B cell (primary cell): Measurements from ENCODE around the gene CPNE5. TPM values are rescaled to one million over a fixed set of nuclear protein-coding genes. Genes with fewer than 3 reads are reported as not detected.

ENCODE experiments used
- ATAC-seq: fragments of 200-7000 bp; cut with Tn5 transposase; one replicate; pipeline ENCODE4 v1.10.0; 2021; ENCODE audit warnings: low read depth, mild to moderate bottlenecking, moderate number of reproducible peaks, moderate library complexity
- CTCF ChIA-PET: fragments of 350-600 bp; sonication (Branson Sonifier 250); formaldehyde crosslinking; loops from one replicate; lab custom pipeline; 2021; ENCODE audit warnings: antibody characterized with exemption, inconsistent platforms; lab: Charles Lee
- POLR2A ChIA-PET: fragments of 350-600 bp; sonication (Branson Sonifier 250); formaldehyde crosslinking; loops from one replicate; lab custom pipeline; 2021; ENCODE audit warnings: antibody characterized with exemption; lab: Charles Lee
- DNase-seq: peaks from one replicate; pipeline ENCODE4 v3.0.0; 2013
- H2AFZ ChIP-seq: 2 replicates; pipeline ENCODE4 v1.6.1; 2012; ENCODE audit warnings: mild to moderate bottlenecking, low read depth, low read length; ENCODE audit not compliant: insufficient read depth, poor library complexity, severe bottlenecking
- H3K27ac ChIP-seq, 2 donors: 1 replicate in 1 of 2; 2 replicates in 1 of 2; pipeline ENCODE4 v1.5.1; 2012 to 2013; ENCODE audit warnings: low read length in 2 of 2, mild to moderate bottlenecking in 2 of 2, moderate library complexity in 1 of 2
- H3K27me3 ChIP-seq, 4 experiments: fragments of 200-600 bp in 1 of 4; sonication (generic) in 1 of 4; replicated peaks in 1 of 4; 1 replicate in 2 of 4; 2 replicates in 2 of 4; pipeline versions ENCODE4 v1.6.1 to v1.7.0; 2013 to 2016; ENCODE audit warnings: low read length in 3 of 4, mild to moderate bottlenecking in 2 of 4, mixed read lengths in 1 of 4, moderate library complexity in 1 of 4; ENCODE audit not compliant: insufficient read depth in 4 of 4, control insufficient read depth in 3 of 4; ENCODE audit errors: control extremely low read depth in 1 of 4
- H3K36me3 ChIP-seq, 2 experiments: replicated peaks in 1 of 2; 1 replicate in 1 of 2; 2 replicates in 1 of 2; pipeline versions ENCODE4 v1.6.1 to v1.7.1; 2013; ENCODE audit warnings: low read length in 1 of 2; ENCODE audit not compliant: insufficient read depth in 2 of 2, control insufficient read depth in 1 of 2; ENCODE audit errors: control extremely low read depth in 1 of 2, extremely low read depth in 1 of 2
- H3K4me1 ChIP-seq, 2 donors: fragments of 200-600 bp in 1 of 2; sonication (generic) in 1 of 2; 1 replicate in 1 of 2; 2 replicates in 1 of 2; pipeline versions ENCODE4 v1.5.1 to v1.6.1; 2013 to 2017; ENCODE audit warnings: low read length in 2 of 2; ENCODE audit not compliant: control insufficient read depth in 2 of 2, insufficient read depth in 2 of 2
- H3K4me2 ChIP-seq: replicated peaks from 2 replicates; pipeline ENCODE3; 2012; ENCODE audit warnings: mild to moderate bottlenecking, low read depth, low read length; ENCODE audit not compliant: poor library complexity, severe bottlenecking
- H3K4me3 ChIP-seq, 5 experiments: fragments of 200-600 bp in 1 of 5; sonication (generic) in 1 of 5; 1 replicate in 3 of 5; 2 replicates in 2 of 5; pipeline versions ENCODE4 v1.5.1 to v1.7.0; 2011 to 2016; ENCODE audit warnings: low read length in 4 of 5, mild to moderate bottlenecking in 4 of 5, low read depth in 2 of 5, control low read depth in 1 of 5, moderate library complexity in 1 of 5; ENCODE audit not compliant: insufficient read depth in 1 of 5; ENCODE audit errors: control extremely low read depth in 1 of 5, extremely low read depth in 1 of 5
- H3K79me2 ChIP-seq: fragments of 200-600 bp; sonication (generic); one replicate; pipeline ENCODE4 v1.6.0; 2016; ENCODE audit warnings: low read length; ENCODE audit not compliant: control insufficient read depth, insufficient read depth
- H3K9ac ChIP-seq: fragments of 200-600 bp; sonication (generic); 2 replicates; pipeline ENCODE4 v1.6.1; 2017; ENCODE audit warnings: mild to moderate bottlenecking, low read length, moderate library complexity
- H3K9me3 ChIP-seq, 3 donors: one replicate each; pipeline versions ENCODE4 v1.6.1 to v1.7.1; 2013; ENCODE audit warnings: low read length in 2 of 3; ENCODE audit not compliant: control insufficient read depth in 2 of 3, insufficient read depth in 1 of 3; ENCODE audit errors: control extremely low read depth in 1 of 3
- H4K20me1 ChIP-seq: 2 replicates; pipeline ENCODE4 v1.6.0; 2012; ENCODE audit warnings: mild to moderate bottlenecking, low read length; ENCODE audit not compliant: insufficient read depth, control insufficient read depth, poor library complexity, severe bottlenecking
- H3K27ac Mint-ChIP-seq: one replicate; pipeline ENCODE4 v1.8.0; 2021; ENCODE audit warnings: mixed read lengths
- H3K27me3 Mint-ChIP-seq: one replicate; pipeline ENCODE4 v1.8.0; 2021; ENCODE audit warnings: mixed read lengths
- H3K4me1 Mint-ChIP-seq: one replicate; pipeline ENCODE4 v1.8.0; 2021; ENCODE audit warnings: mixed read lengths
- H3K4me3 Mint-ChIP-seq: one replicate; pipeline ENCODE4 v1.8.0; 2021; ENCODE audit warnings: mixed read lengths
- H3K9me3 Mint-ChIP-seq: one replicate; pipeline ENCODE4 v1.8.0; 2022; ENCODE audit warnings: mixed read lengths; ENCODE audit not compliant: insufficient read depth
- EZH2 ChIP-seq: IDR thresholded peaks from 2 replicates; pipeline ENCODE4 v1.6.1; 2012; ENCODE audit warnings: borderline replicate concordance, low read depth, mild to moderate bottlenecking, moderate library complexity, low read length; ENCODE audit not compliant: insufficient read depth, poor library complexity, severe bottlenecking
- WGBS: methylation state at CpG from one replicate; pipeline ENCODE4 v1.1.5; 2013; ENCODE audit warnings: missing lambda C conversion rate; ENCODE audit not compliant: insufficient coverage; 5-methylcytosine and 5-hydroxymethylcytosine counted together
- intact Hi-C: fragments of 100-400 bp; cut with micrococcal nuclease; formaldehyde crosslinking; loops from one replicate; pipeline ENCODE4 v1.10.0; 2022
- polyA plus RNA-seq: library from polyadenylated mRNA; depleted of rRNA; stranded (reverse); fragments of >200 nt; gene quantifications from 2 replicates; pipeline ENCODE4 v1.2.3, GENCODE V29; 2012
- total RNA-seq, 2 donors: library from RNA; stranded (reverse); fragments of 120-200 nt in 1 of 2; gene quantifications; 1 replicate in 1 of 2; 2 replicates in 1 of 2; pipeline versions ENCODE4 v1.2.3 to v1.2.4, GENCODE V29; 2013 to 2022
- TF ChIP-seq, protein P1 (sequence below): fragments of 200-600 bp; IDR thresholded peaks from one replicate; pipeline ENCODE4 v1.8.0; 2022; ENCODE audit warnings: antibody characterized with exemption, mild to moderate bottlenecking

CPNE5 gene
- total and polyA plus RNA-seq, 2 donors (not counting 1 experiment from before 2014, with no cell fraction given) = 49.8 to 357 TPM

DNA sequence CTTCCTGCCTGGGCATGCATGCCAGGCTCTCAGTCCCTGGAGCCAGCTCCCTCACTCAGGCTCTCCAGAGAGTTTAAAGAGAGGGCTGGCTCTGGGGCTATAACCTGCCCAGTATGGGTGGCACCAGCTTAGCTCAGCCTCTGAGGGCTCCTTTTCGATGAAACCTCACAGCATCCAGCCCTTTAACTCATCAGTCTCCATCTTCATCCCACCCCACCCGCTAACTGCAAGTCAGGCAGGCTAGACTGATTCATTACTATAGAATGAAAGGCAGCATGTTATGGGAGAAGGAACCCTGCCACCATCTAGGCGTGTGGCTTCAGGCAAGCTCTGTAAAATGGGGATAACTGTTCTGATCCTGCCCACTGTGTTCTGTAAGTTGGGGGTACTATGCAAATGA, 88.2 kb downstream of the CPNE5 start:
- 100% methylated on average over 1 of the region's 3 CpGs for WGBS
- H4K20me1 ChIP-seq = no peaks in the 10 kb centered on the region
- no peaks in the 10 kb centered on the region for H3K27me3 Mint-ChIP-seq
- peak overlapping the region; percentile 68 for H3K27ac Mint-ChIP-seq
- ATAC-seq = no peak
- H3K4me3 ChIP-seq = no peak overlapping the region
- no peak overlapping the region for H3K9ac ChIP-seq
- H3K9me3 ChIP-seq = peaks cover 0 to 24% (median 0%) of the 10 kb centered on the region in 3 donors
- ChIA-PET CTCF (interaction anchor here (1.0 to 2.1 kb wide), 4 partner anchors 9 to 127 kb away, joined by 3 to 6 read pairs (median 4); no protein-coding TSS in a partner anchor), POLR2A (no interaction called here)
- H3K9me3 Mint-ChIP-seq = no peaks in the 10 kb centered on the region
- H3K36me3 ChIP-seq = peaks cover 0 to 90% of the 10 kb centered on the region in 2 experiments
- H2AFZ ChIP-seq = no peak overlapping the region
- peaks cover 80% of the 10 kb centered on the region for H3K4me1 Mint-ChIP-seq
- TF ChIP-seq EZH2 = no peak
- TF ChIP-seq, protein P1, sequence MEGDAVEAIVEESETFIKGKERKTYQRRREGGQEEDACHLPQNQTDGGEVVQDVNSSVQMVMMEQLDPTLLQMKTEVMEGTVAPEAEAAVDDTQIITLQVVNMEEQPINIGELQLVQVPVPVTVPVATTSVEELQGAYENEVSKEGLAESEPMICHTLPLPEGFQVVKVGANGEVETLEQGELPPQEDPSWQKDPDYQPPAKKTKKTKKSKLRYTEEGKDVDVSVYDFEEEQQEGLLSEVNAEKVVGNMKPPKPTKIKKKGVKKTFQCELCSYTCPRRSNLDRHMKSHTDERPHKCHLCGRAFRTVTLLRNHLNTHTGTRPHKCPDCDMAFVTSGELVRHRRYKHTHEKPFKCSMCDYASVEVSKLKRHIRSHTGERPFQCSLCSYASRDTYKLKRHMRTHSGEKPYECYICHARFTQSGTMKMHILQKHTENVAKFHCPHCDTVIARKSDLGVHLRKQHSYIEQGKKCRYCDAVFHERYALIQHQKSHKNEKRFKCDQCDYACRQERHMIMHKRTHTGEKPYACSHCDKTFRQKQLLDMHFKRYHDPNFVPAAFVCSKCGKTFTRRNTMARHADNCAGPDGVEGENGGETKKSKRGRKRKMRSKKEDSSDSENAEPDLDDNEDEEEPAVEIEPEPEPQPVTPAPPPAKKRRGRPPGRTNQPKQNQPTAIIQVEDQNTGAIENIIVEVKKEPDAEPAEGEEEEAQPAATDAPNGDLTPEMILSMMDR = no peak
- intact Hi-C loops = no loop called here
- H3K79me2 ChIP-seq = peaks cover 62% of the 10 kb centered on the region
- DNase-seq = no peak
- no peaks in the 10 kb centered on the region for H3K27me3 ChIP-seq
- H3K4me3 Mint-ChIP-seq = peak overlapping the region; percentile 47
- H3K27ac ChIP-seq = no peak overlapping the region
- peaks cover 58 to 82% of the 10 kb centered on the region in 2 donors for H3K4me1 ChIP-seq
- peak overlapping the region; percentile 23 for H3K4me2 ChIP-seq

DNA sequence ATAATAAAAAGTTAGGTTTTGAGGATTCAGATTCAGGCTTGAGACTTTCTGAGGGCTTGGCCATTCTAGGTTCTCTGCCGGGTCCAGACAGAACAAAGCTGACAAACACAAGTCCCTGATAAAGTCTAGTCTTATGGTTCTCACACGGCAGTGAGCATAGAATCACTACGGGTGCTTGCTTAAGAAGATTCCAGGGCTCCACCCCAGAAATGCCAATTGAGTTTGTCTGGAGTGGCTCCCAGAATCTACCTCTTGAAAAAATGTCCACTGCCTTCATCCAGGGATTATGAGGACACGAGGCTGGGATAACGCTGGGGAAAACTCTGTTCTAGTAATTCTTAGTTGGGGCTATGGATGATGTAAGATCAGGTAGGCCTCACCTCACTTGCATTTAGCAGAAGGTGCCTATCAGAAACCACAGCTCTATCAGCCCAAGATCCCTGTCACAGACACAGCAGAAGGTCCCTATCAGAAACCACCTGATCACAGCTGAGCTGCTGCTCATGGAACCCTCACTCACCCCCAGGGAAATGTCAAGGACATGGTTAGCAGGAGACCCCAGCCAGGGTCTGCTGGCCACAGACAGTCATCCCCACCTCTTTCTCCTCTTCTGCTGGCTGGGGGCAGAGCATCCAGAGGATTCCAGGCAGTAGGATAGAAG, 89.3 kb downstream of the CPNE5 start:
- TF ChIP-seq EZH2 = no peak
- TF ChIP-seq, protein P1 = no peak
- H3K4me1 Mint-ChIP-seq = peaks cover 74% of the 10 kb centered on the region
- ChIA-PET POLR2A (no interaction called here), CTCF (interaction anchor here (1.2 to 2.1 kb wide), 3 partner anchors 10 to 135 kb away, joined by 3 to 6 read pairs (median 4); no protein-coding TSS in a partner anchor)
- Histone ChIP-seq H3K9me3 (peaks cover 0 to 21% (median 0%) of the 10 kb centered on the region in 3 donors), H3K36me3 (peaks cover 0 to 93% of the 10 kb centered on the region in 2 experiments), H3K4me3 (no peak overlapping the region), H2AFZ (no peak overlapping the region), H3K27ac (no peak overlapping the region), H3K4me2 (no peak overlapping the region), H3K27me3 (no peaks in the 10 kb centered on the region), H3K79me2 (peaks cover 62% of the 10 kb centered on the region), H3K9ac (no peak overlapping the region), H3K4me1 (peaks cover 49 to 80% of the 10 kb centered on the region in 2 donors), H4K20me1 (no peaks in the 10 kb centered on the region)
- H3K27me3 Mint-ChIP-seq = no peaks in the 10 kb centered on the region
- 91% methylated on average over 3 of the region's 5 CpGs for WGBS
- intact Hi-C loops = no loop called here
- H3K27ac Mint-ChIP-seq = peak overlapping the region; percentile 53
- no peaks in the 10 kb centered on the region for H3K9me3 Mint-ChIP-seq
- DNase-seq = no peak
- ATAC-seq = no peak
- H3K4me3 Mint-ChIP-seq = peak overlapping the region; percentile 23
